Cerebellar nuclear complex (tissue), 1 donor: ENCODE data around the gene ARSG.
A peak's percentile ranks its signal among the peaks of the same experiment; 100 is the strongest.

Source experiments
- DNase-seq, 2 experiments: peaks; one replicate each; lab custom pipeline; 2025; lab: John Stamatoyannopoulos, UW

ARSG gene

DNA sequence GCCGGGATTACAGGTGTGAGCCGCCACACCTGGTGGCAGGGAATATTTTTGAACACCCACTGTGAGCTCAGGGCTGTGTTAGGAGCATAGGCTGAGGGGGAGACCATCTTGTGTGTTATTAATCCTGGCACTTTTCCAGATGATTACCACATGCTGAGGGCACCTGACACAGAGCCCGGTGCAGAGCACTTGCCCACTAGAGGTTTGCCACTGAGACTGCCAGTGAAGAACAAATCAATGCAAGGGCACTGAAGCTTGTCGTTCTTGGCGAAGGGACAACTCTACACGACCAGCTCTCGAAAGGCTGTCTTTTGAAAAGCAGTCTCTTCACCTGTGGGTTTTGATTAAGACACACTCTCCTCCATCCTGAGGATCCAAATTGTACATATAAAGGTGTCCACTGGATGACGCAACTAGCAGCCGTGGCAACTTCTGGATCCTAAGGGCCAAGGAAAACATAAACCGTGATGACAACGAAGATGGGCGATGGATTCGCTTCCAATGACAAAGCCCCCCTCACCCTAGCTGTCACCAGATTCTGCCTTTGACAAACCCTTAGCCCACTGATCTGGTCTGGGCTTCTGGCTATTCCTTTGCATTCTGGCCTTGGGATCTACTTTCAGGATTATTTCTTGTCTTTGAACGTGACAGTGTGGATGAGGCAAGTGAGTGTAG is 137.3 kb downstream of the ARSG start:
- DNase-seq: no peak

DNA sequence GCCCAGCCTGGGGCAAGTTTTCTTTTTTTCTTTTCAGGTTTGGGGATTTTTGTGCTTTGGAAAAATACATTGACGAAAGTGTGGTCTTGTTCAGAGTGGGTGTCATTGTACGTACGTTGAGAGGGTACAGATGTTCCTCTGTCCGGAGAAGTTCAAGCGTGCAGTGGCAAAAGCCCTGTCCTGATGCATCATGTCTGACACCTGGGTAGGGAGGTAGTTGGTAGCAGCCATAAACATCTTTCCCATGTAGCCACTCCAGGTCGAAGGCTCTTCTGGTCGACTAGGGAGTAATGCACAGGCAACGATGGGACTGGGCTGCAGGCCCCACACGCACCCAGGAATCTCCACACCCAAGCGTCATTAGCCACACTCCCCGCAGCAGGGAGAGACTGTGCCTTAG is 138.6 kb downstream of the ARSG start:
- no peak for DNase-seq

DNA sequence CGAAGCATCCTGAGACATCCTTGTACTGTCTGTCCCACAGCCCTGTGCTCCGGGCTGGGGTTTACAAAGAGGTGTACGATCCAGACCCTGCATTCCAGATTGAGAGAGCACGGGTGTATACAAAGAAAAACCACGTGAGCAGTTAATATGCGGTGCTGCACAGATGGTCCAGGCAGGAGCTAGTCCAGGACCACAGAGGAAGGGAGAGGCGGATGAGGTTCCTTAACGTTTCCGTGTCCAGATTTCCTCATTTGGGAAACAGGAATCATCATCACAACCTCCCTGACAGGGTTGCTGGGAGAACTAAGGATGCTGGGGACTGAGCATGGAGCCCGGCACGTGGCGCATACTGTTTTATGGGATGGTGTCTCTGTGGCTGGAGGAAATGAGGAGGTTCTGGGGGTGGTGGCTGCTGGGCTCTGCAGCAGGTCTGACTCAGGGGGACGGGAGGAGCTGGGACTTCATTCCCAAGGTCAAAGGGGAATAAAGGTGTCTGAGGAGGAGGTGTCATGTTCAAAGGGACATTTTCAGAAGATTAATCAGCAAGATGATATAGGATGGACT is 139.8 kb downstream of the ARSG start:
- DNase-seq: no peak

DNA sequence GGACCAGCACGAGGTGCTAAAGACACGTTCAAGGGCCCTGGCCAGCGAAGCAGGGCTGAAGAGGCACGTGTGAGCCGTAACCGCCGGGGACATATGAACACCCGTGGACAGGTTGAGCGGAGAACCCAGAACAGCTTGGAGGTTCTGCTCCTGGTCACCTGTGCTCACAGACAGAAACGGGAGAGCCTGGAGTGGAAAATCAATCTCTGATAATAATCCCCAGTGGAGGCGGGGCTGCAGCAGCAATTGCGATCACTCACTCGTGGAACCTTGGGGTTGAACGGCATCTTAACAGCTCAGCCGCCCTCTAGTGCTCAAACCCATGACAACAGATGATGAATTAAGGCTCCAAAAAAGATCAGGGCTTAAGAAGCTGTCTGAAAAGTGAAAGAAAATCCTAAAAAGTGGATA is 140.4 kb downstream of the ARSG start:
- no peak for DNase-seq

DNA sequence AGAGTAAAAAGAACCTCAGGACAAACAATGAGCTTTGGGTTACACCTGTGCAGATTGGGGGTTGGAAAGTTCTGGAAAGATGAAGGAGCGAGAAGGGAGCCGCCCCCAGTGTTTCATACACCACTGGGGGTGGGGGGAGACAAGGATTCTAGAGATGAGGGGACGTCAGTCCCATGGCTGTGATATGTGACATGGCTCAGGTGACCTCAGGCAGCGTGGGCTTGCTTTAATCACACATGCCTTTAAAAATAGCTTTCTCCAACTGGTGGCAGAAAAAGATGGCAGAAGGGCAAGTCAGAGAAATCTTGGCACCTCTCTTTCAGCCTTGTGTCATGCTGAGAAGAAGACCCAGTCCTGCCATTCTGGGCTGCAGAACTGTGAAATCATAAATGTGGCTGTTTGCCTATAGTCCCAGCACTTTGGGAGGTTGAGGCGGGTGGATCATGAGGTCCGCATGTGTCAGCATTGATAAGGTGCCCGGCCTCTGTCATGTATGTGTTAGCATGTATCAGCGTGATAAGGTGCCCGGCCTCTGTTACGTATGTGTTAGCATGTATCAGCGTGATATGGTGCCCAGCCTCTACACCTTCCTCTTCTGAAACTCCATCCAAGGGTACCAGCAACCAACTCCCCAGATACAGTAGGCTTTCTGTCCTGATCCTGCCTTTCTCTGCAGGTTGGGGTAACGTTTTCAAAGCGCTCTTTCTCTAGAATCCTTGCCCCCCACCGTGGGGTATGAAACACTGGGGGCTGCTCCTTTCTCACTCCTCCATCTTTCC is 141.0 kb downstream of the ARSG start:
- DNase-seq: no peak

DNA sequence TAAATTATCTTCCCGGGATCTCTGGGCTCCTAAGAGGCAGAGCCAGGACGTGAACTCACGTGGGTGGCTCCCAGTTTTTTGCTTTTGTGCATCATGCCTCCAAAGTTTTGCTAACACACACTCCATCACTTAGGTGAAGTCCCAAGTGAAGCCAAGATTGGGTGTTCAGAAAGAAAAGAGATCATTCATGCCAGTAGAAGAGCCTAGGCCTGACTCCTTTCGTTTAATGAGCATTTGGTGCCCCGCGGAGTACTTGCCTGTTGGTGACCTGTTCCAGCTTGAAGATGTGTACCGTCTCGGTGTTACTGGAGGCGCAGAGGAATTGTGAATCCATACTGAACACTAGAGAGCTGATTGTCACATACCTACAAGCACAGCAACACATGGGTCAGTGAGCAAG is 141.9 kb downstream of the ARSG start:
- DNase-seq: no peak

DNA sequence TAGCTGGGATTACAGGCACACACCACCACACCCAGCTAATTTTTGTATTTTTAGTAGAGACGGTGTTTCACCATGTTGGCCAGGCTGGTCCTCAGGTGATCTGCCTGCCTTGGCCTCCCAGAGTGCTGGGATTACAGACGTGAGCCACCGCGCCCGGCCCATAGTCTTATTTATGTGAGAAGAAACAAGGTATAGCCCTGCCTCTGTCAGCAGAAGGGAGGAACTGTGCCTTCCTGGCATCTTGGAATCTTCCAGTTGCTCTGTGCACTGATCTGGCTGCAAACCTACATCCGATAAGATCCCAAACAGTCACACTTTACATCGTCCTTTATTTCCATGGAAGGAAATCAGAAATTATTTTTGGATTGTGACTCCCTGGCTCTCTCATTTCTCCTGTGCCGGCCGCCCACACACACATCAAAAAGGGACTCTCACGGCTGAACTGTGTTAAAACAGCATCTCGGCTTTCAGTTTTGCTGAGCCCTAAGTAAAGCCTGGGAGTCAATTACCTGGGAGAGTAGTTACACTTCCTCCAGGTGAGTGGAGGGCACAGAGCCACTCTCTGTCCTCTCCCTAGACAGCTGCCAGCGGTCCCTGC is 142.7 kb downstream of the ARSG start:
- no peak for DNase-seq

DNA sequence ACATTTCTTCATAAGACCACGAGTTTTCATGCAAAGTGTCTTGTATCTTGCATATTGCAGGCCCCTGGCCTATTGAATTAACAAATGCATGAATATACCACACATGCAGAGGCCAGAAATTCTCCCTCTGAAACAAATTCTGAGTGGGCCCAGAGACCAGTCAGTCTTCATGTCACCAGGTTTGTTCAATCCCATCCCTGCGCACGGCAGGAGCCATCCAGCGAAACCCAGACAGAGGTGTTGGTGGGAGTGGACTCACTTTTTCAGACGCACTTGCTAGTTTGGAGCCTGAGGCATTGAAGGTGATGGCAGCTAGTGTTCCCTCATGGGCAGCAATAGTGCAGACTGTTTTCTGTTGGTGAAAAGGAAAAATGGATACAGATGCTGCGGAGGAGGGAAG is 144.1 kb downstream of the ARSG start:
- DNase-seq: no peak

DNA sequence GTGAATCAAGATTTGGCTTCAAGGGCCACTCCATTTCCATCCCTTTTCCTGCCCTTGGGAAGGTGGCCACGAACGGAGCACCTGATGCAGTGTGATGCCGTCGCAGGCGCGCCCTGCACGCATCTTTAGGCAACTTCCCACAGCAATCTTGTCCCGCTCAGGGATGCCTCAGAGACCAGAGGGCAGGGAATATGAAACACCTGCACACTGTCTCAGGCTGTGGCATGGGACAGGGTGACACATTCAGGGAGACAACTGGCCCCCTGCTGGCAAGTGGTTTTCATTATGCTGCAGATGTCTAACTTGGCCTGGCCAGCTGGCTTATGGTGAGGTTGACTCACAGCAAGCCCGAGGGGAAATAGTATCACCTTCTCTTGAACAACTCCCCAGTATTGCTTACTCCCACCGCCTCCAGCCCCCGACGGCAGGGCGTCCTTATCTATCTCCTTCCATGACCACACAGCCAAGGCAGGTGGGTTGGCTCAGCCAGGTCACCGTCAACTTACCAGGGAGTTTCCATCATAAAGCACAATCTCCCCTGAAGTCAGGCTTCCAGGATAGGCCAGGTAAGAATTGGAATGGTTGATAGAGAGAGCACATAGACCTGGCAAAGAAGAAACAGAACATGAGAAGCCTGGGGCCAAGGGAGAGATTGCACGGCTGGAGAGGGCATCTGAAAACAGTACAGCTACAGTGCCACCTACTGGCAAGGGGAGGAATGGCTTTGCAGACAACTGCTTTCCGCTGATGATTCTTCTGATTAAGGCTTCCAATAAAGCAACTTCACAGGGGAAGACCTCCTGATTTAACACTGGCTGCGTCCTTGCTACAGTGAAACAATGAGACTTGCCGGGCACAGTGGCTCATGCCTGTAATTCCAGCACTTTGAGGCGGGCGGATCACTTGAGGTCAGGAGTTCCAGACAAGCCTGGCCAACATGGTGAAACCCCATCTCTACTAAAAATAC is 144.9 kb downstream of the ARSG start:
- no peak for DNase-seq

DNA sequence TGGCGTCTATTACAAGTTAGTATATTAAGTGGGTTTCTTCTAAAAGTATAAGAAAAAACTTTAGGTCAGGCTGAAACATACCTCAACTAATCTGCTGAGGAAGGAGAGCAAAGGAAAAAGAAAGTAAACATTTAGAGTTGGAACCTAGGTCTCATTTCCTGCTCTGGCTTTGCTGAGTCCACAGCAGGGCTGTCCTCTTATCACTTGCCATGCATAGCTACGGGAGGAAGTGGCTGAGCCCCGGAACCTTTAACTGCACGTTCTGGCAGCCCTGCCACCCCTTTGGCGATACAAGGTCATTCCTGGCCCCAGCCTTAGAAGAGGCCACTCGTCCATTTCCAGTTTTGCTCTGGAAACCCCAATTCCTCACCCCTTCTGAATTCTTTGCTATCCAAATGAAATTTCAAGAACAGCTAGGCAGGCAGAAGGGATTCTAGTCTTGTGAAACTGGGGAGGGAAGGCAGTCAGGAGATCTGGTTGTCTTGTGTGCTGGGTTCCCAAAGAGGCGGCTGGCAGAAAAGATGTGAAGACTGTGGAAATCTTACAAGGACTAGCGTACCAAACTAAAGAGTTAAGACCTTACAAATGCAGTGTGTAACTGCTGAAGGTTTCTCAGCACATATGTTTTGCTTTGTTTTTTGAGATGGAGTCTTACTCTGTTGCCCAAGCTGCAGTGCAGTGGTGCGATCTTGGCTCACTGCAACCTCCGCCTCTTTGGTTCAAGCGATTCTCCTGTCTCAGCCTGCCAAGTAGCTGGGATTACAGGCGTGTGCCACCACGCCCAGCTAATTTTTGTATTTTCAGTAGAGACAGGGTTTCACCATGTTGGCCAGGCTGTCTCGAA is 146.9 kb downstream of the ARSG start:
- no peak for DNase-seq

DNA sequence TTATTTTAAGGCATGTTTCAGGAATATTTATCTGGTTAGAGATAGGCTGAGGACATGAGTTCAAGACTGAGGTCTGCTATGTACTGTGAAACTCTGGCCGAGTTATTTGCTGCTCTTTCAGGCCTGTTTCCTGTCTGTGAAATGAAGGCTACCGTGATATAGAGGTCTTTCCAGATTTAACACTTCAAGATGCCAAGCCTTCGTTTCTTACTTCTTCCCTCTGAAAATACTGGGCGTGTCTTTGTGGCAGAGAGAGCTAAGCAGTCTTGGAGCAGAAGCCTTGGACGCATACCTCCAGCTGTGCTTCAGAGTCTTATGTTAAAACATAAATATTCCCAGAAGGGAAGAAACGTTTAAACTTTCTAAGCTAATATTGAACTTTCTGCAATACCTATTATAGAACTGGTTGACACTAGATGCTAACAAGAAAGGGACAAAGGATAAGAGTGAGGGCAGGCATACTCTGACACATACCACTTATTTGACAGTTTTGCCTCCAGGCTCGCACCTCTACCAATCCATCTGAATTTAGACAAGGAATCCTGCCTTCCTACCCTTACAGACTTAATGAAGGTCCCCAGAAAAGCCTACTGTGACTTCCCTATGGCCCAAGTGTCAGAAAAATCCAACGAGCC is 148.5 kb downstream of the ARSG start:
- no peak for DNase-seq

DNA sequence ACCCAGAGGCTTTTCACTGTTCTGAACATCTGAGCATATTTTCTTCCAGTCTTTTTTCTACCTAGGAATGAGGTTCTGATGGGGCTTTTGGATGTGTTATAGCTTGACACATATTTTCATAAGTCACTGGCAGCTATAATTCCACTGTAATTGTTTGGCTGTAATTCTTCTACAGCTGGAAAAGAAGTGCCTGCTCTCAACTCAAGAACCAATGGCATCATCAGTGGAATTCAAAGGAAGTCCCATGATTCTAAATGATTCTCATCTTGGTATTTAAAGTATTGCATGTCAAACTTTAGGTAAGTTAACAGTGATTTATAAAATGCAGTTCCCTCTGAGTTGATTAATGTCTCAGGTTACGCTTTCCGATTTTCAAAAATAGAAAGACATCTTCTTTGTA is 149.2 kb downstream of the ARSG start:
- DNase-seq: no peak

DNA sequence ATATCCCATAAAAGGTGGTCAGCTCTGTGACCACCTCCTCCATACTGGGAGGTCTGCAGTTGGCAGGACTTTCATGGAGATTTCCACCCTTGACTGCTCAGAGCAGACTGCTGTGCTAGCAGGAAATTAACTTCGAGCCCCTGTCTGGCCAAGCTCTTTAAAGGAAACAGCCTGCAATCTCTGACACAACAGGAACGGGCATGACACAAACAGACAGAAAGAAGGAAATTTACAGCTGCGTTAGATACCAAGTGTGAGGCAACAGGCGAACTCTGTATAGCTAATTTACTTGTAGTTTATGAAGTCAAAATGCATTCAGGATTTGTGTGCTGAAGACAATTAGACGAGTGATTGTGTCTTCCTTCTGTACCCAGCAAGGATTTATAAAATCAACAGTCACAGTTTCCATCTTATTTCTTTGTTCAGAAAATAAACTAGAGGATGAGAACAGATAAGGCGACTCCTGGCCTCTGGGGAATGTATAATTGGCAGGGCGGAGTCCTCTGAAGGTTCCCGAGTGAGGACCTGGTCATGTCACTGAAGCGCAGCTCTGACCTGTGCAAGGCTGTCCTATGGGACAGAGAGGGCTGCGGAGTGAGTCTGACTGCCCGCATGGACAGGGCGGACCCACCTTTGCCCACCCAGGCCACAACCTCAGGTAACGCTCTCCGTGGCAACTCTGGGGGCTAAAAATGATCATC is 149.9 kb downstream of the ARSG start:
- DNase-seq: no peak

DNA sequence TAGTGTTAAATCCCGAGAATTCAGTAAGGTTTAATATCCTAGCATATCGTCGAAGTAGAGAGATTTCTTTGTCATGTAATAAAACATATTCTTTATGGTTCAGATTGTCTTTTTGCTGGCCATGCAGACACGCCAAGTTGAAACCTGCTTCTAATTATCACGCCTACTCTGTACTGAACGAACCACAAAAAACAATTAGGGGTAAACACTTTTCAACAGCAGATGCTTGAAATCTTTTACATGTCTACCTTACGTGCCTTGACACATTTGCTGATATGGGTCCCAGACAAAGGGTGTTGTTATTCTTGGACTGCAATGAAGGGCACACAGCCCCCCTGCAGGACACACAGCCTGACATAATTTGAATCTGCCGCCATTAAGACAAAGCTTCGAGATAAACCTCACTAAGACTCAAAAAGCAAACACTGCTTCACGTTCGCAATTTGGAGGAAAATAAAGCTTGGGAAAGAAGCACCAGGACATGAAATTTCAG is 152.7 kb downstream of the ARSG start:
- DNase-seq: no peak

DNA sequence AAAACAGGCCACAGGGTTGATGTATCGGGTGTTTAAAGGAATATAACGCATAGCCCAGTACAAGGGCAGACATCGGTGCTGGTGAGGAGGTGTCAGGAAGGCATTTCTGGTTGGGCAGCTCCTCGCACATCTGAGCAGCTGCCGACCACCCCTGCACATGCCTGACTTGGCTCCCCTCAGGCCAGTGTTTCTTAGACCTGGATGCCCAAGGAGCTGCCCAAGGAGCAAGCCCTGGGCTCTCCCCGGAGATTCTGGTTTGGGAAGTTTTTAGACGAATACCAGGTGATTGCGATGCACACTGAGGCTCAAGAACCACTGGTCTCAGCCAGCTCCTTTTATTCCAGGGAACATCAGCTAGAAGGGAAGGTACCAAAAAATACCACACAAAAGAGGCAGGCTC is 154.4 kb downstream of the ARSG start:
- no peak for DNase-seq

DNA sequence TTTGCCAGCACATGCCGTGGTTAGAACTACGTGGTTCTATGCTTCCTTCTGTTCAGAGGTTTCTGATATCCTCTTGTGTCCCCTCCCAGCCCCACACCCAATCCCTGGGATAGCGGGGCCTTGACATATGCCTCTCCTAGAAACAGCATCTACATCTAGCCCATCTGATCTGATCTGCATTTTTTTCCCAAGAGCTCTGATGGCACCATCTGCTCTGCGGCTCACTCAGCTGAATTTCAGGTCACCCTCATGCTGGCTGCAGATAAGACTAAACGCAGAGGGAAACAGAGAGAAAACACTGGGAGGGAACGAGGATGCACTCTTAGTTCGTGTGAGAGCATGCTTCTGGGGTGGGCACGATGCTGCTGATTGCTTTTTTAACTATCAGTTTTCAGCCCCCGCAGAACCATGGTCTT is 155.3 kb downstream of the ARSG start:
- peak; percentile 38 to 69 for DNase-seq

DNA sequence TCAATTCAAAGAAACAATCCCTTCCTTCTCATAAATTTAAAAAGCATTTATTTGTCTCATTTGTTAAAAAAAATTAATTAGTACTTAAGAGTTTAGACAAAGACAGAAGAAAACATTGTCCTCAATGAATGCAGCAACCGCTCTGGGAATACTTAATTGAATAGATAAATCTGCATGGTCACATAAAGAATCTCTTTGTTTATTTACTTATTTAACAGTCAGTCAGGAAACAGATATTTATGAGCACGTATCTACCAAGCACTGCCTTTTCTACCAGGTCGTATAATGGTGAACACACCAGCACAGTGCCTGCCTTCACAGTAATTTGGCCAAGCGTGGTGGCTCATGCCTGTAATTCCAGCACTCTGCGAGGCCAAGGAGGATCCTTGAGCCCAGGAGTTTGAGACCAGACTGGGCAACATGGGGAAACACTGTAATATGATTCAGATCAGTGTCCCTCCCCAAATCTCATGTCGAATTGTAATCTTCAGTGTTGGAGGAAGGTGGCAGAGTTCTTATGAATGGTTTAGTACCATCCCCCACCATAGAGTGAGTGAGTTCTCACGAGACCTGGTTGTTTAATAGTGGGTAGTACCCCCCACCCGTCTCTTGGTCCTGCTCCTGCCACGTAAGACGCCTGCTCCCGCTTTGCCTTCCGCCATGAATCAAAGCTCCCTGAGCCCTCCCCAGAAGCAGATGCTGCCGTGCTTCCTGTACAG is 157.9 kb downstream of the ARSG start:
- no peak for DNase-seq

DNA sequence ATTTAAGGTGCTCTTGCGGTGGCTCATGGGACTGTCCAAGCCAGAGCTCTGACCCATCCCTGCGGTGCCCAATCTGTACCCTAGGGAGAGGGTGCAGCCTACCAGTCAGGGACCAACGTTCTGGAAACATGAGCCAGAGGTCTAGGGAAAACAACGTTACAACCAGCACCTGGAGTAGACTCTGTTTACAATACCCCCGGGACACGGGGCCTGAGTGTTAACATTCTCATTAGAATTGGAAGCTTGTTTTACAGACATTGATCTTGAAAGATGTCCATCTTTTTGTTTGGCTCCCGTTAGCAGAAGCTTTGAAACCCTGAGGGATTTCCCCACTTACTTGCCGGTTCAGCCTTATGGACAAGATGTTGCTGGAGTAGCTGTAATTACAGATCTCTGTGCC is 159.1 kb downstream of the ARSG start:
- no peak for DNase-seq

DNA sequence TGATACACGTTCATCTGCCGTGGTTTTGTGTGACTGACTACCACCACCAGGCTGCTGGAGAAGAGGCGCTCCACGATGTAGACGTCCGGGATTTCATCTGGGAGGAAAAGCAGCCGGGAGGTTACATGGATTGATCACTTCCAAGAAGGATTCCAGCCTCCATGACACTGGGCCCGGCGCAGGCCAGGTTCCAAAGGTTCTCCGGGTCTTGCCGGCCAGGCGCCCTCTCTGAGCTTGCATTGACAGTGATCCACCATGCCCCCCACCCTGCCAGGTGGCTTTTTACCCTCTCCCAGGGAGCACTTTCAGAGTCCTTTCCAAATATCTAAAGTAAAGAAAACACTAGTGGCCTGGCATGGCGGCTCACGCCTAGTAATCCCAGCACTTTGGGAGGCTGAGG is 159.5 kb downstream of the ARSG start:
- DNase-seq: no peak
